Neural progenitor cell (in vitro differentiated cells): ENCODE measurements around the gene SRP14.

ENCODE experiments used
- CTCF ChIP-seq: fragments of 200-600 bp; sonication (generic); IDR thresholded peaks from 2 replicates; pipeline ENCODE4 v1.5.1; 2017; ENCODE audit warnings: antibody characterized with exemption, mild to moderate bottlenecking
- EZH2 ChIP-seq: fragments of 200-600 bp; sonication (generic); IDR thresholded peaks from 2 replicates; pipeline ENCODE4 v1.6.1; 2017; ENCODE audit warnings: antibody characterized with exemption, mild to moderate bottlenecking, moderate library complexity
- EZH2phosphoT487 ChIP-seq: fragments of 200-600 bp; sonication (generic); IDR thresholded peaks from 2 replicates; pipeline ENCODE4 v1.6.1; 2017; ENCODE audit warnings: antibody characterized with exemption

- TF ChIP-seq CTCF, result no peak
- no peak for TF ChIP-seq EZH2
- no peak for TF ChIP-seq EZH2phosphoT487
Measured at GRCh38 chr15:40072216-40072990, 33.4 kb upstream of the SRP14 start.
